ENCODE data around the gene GASK1A.

Gene GASK1A

GRCh38 chr3:43104660-43105595, 125.8 kb downstream of the GASK1A start:
- DNase-seq (ENCODE audit: low read depth, low spot score) = no peak
- no peak overlapping the region for H3K27ac ChIP-seq

- peak; percentile 10 for DNase-seq (ENCODE audit: low read depth, low spot score)
- H3K27ac ChIP-seq = no peak within 1 kb of the TSS
Measured at GRCh38 chr3:43105596-43106292, 126.6 kb downstream of the GASK1A start, which contains the start of gene POMGNT2. TSS of gene POMGNT2 (minus strand) at chr3:43106079. CDS start at chr3:43081431, 24,648 bp downstream.

- no peak for DNase-seq (ENCODE audit: low read depth, low spot score)
- H3K27ac ChIP-seq = no peak overlapping the region
Measured at GRCh38 chr3:43106293-43106628, 127.2 kb downstream of the GASK1A start.
